K562 (cell line): ENCODE measurements around the gene RNF41. TPM values are rescaled to one million over a fixed set of nuclear protein-coding genes. Genes with fewer than 3 reads are reported as not detected.

Experiments used
- ASH1L ChIP-seq: fragments of 450-650 bp; IDR thresholded peaks from 2 replicates; pipeline ENCODE4 v1.6.1; 2018; ENCODE audit warnings: borderline replicate concordance, mild to moderate bottlenecking, low read depth; ENCODE audit not compliant: partially characterized antibody
- BRD9 ChIP-seq: fragments of 450-650 bp; IDR thresholded peaks from 2 replicates; pipeline ENCODE4 v1.6.1; 2018; ENCODE audit warnings: low read depth; ENCODE audit not compliant: partially characterized antibody
- CSDE1 ChIP-seq, 2 experiments: fragments of 450-650 bp; IDR thresholded peaks; 2 replicates each; pipeline ENCODE4 v1.6.1; 2016; ENCODE audit warnings: mild to moderate bottlenecking in 1 of 2
- E2F5 ChIP-seq: sonication (generic); formaldehyde crosslinking; IDR thresholded peaks from 2 replicates; pipeline ENCODE4 v1.8.0; 2022; ENCODE audit warnings: mild to moderate bottlenecking, missing genetic modification reagents
- E4F1 ChIP-seq: fragments of 250-450 bp; sonication (Bioruptor Pico); IDR thresholded peaks from 2 replicates; pipeline ENCODE4 v1.5.0; 2021; ENCODE audit warnings: mild to moderate bottlenecking, borderline replicate concordance
- ETS2 ChIP-seq: IDR thresholded peaks from 2 replicates; pipeline ENCODE4 v1.6.1; 2016; ENCODE audit warnings: borderline replicate concordance, missing genetic modification characterization, mild to moderate bottlenecking, moderate library complexity, missing compliant biosample characterization; ENCODE audit not compliant: poor library complexity, severe bottlenecking
- ETV6 ChIP-seq, 3 experiments: fragments of 150-350 bp in 1 of 3; sonication (generic) in 1 of 3; formaldehyde crosslinking in 1 of 3; IDR thresholded peaks; 2 replicates each; pipeline versions ENCODE4 v1.6.1 to v1.8.0; 2014 to 2022; ENCODE audit warnings: borderline replicate concordance in 2 of 3, low read depth in 2 of 3, antibody characterized with exemption in 1 of 3, low read length in 1 of 3, mild to moderate bottlenecking in 1 of 3, missing genetic modification reagents in 1 of 3
- GABPB2 ChIP-seq: fragments of 250-450 bp; sonication (Bioruptor Pico); conservative IDR thresholded peaks from 2 replicates; pipeline ENCODE4 v1.5.1; 2021; ENCODE audit warnings: mild to moderate bottlenecking
- HMBOX1 ChIP-seq: sonication (generic); IDR thresholded peaks from 2 replicates; pipeline ENCODE4 v1.6.1; 2016
- PHF21A ChIP-seq: fragments of 450-650 bp; IDR thresholded peaks from 2 replicates; pipeline ENCODE4 v1.6.1; 2017; ENCODE audit warnings: low read depth, borderline replicate concordance
- PRPF4 ChIP-seq: fragments of 200-400 bp; formaldehyde crosslinking; IDR thresholded peaks from one replicate; pipeline ENCODE4 v1.6.1; 2017; ENCODE audit warnings: low read length, low read depth, mild to moderate bottlenecking; ENCODE audit not compliant: insufficient read depth, poor library complexity, severe bottlenecking
- RHOXF2B ChIP-seq: fragments of 250-450 bp; sonication (Bioruptor Pico); conservative IDR thresholded peaks from 2 replicates; pipeline ENCODE4 v1.5.1; 2021
- SAFB ChIP-seq: fragments of 200-400 bp; formaldehyde crosslinking; IDR thresholded peaks from 2 replicates; pipeline ENCODE4 v1.6.1; 2017; ENCODE audit warnings: low read depth, low read length, borderline replicate concordance
- SIN3A ChIP-seq, 2 experiments: fragments of 150-350 bp in 1 of 2; IDR thresholded peaks; 2 replicates each; pipeline ENCODE4 v1.6.1; 2011 to 2016; ENCODE audit warnings: borderline replicate concordance in 2 of 2, low read depth in 2 of 2, low read length in 2 of 2, mild to moderate bottlenecking in 2 of 2, moderate library complexity in 2 of 2; ENCODE audit not compliant: control insufficient read depth in 1 of 2
- SRSF1 ChIP-seq: fragments of 200-400 bp; formaldehyde crosslinking; IDR thresholded peaks from 2 replicates; pipeline ENCODE4 v1.6.1; 2017; ENCODE audit warnings: mild to moderate bottlenecking, low read depth, low read length, moderate library complexity
- ZBTB2 ChIP-seq: fragments of 450-650 bp; IDR thresholded peaks from 2 replicates; pipeline ENCODE4 v1.6.1; 2016; ENCODE audit warnings: antibody characterized with exemption
- ZBTB5 ChIP-seq: fragments of 450-650 bp; IDR thresholded peaks from 2 replicates; pipeline ENCODE4 v1.6.1; 2017; ENCODE audit warnings: antibody characterized with exemption
- ZNF217 ChIP-seq: sonication (generic); formaldehyde crosslinking; IDR thresholded peaks from 2 replicates; pipeline ENCODE4 v1.8.0; 2022; ENCODE audit warnings: mild to moderate bottlenecking, missing genetic modification reagents
- ZNF695 ChIP-seq: fragments of 450-650 bp; formaldehyde crosslinking; IDR thresholded peaks from 2 replicates; pipeline ENCODE4 v1.4.0; 2020; ENCODE audit warnings: mild to moderate bottlenecking, moderate library complexity
- polyA plus RNA-seq, 8 experiments: library from polyadenylated mRNA; depleted of rRNA in 4 of 8; stranded (reverse) in 5 of 8; unstranded in 3 of 8; fragments of >200 nt; fragmentation: Nextera tagmentation in 2 of 8; fragmentation: Illumina TruSeq in 1 of 8; extraction: Ambion mirVana in 2 of 8; extraction: Trizol in 1 of 8; gene quantifications; 2 replicates each; pipeline versions ENCODE4 v1.2.1 to v1.2.3, GENCODE V29; 2011 to 2014; ENCODE audit warnings: inconsistent platforms in 1 of 8, missing spikeins in 1 of 8
- total RNA-seq, 7 experiments: library from RNA; depleted of rRNA in 6 of 7; stranded (reverse); fragments of >200 nt in 6 of 7; fragmentation: Illumina TruSeq in 2 of 7; extraction: Trizol in 2 of 7; gene quantifications; 2 replicates each; pipeline versions ENCODE4 v1.2.1 to v1.2.3, GENCODE V29; 2011 to 2021; ENCODE audit warnings: low replicate concordance in 1 of 7

RNF41 gene
- total and polyA plus RNA-seq, 9 of the 15 experiments (the other 6 are each of a cell fraction or from before 2014, with no cell fraction given) = 28.2 to 46.8 (median 33.8) TPM

- TF ChIP-seq ZBTB5 = no peak
- no peak for TF ChIP-seq PRPF4
- peak; percentile 33; the same call in 1 of the 2 replicates for TF ChIP-seq SAFB
- TF ChIP-seq GABPB2 (CRISPR knock-in tag) = no peak
- TF ChIP-seq ZNF217 (CRISPR knock-in tag) = no peak
- TF ChIP-seq BRD9 = no peak
- no peak for TF ChIP-seq RHOXF2B (CRISPR knock-in tag)
- no peak for TF ChIP-seq E2F5 (CRISPR knock-in tag)
- peak; percentile 85; the same call in 1 of the 2 replicates for TF ChIP-seq PHF21A
- no peak for TF ChIP-seq SRSF1
- no peak; the same call in 1 of the 2 replicates for TF ChIP-seq ZBTB2
- TF ChIP-seq SIN3A (IDR thresholded peaks at IDR 0.05; ENCODE audit: borderline replicate concordance in 2 of 2, control insufficient read depth in 1 of 2, low read depth in 2 of 2, low read length in 2 of 2) = peak; percentile 16 to 48; a peak in 2 of 4 replicates
- peak; percentile 85 for TF ChIP-seq ASH1L
- TF ChIP-seq CSDE1 (IDR thresholded peaks at IDR 0.05) = no peak
- TF ChIP-seq ZNF695 (CRISPR knock-in tag) = no peak
- no peak for TF ChIP-seq ETS2 (tag)
- TF ChIP-seq E4F1 = no peak
- no peak for TF ChIP-seq ETV6 (IDR thresholded peaks at IDR 0.05; ENCODE audit: borderline replicate concordance in 1 of 2, low read depth in 2 of 2, low read length in 1 of 2)
- no peak for TF ChIP-seq ETV6 (CRISPR knock-in tag; IDR thresholded peaks at IDR 0.05; ENCODE audit: borderline replicate concordance)
- no peak for TF ChIP-seq HMBOX1
These were observed 2.5 kb upstream of the RNF41 start, which contains the start of gene NABP2 (continued) for GRCh38 chr12:56224102-56224701.
